ENCODE measurements around the gene PRDM5. TPM values are rescaled to one million over a fixed set of nuclear protein-coding genes. Genes with fewer than 3 reads are reported as not detected.

Gene PRDM5
- total and polyA plus RNA-seq, 9 donors, result 8.1 to 53.8 (median 36.3) TPM

GRCh38 chr4:120871173-120871572 lies 51.4 kb downstream of the PRDM5 start:
- peaks cover 10% of the 10 kb centered on the region for H3K4me1 ChIP-seq (ENCODE audit: insufficient read depth)
- WGBS, 3 donors, result 80 to 88% (median 85%) methylated on average over 4 of the region's 4 CpGs
- intact Hi-C loops (cut with DNase I), result no loop called here
- H3K9me3 ChIP-seq, result no peaks in the 10 kb centered on the region
- H3K4me3 ChIP-seq, result no peak overlapping the region
- DNase-seq, result no peak
- TF ChIP-seq CTCF (IDR thresholded peaks at IDR 0.05), result no peak
- no peak for TF ChIP-seq EP300 (IDR thresholded peaks at IDR 0.05)
- TF ChIP-seq POLR2A (IDR thresholded peaks at IDR 0.05), result no peak
- no peaks in the 10 kb centered on the region for H3K27me3 ChIP-seq
- H3K27ac ChIP-seq, result no peak overlapping the region
- no peaks in the 10 kb centered on the region for H3K36me3 ChIP-seq

GRCh38 chr4:120870279-120870673 lies 52.2 kb downstream of the PRDM5 start:
- no peak overlapping the region for H3K4me3 ChIP-seq
- peaks cover 10% of the 10 kb centered on the region for H3K4me1 ChIP-seq (ENCODE audit: insufficient read depth)
- H3K27ac ChIP-seq, result no peak overlapping the region
- no peaks in the 10 kb centered on the region for H3K36me3 ChIP-seq
- intact Hi-C loops (cut with DNase I), result no loop called here
- 86 to 95% (median 91%) methylated on average over 3 of the region's 3 CpGs for WGBS, 3 donors
- no peak for DNase-seq
- TF ChIP-seq CTCF (IDR thresholded peaks at IDR 0.05), result no peak
- no peak for TF ChIP-seq EP300 (IDR thresholded peaks at IDR 0.05)
- no peaks in the 10 kb centered on the region for H3K9me3 ChIP-seq
- no peaks in the 10 kb centered on the region for H3K27me3 ChIP-seq

- no peak for DNase-seq
- 85 to 88% (median 86%) methylated on average over 5 of the region's 5 CpGs for WGBS, 3 donors
- no peak for TF ChIP-seq EP300 (IDR thresholded peaks at IDR 0.05)
- no peak overlapping the region for H3K4me3 ChIP-seq
- H3K4me1 ChIP-seq (ENCODE audit: insufficient read depth), result peaks cover 6% of the 10 kb centered on the region
- no peak overlapping the region for H3K27ac ChIP-seq
- no peaks in the 10 kb centered on the region for H3K36me3 ChIP-seq
- intact Hi-C loops (cut with DNase I), result no loop called here
- no peaks in the 10 kb centered on the region for H3K9me3 ChIP-seq
- no peaks in the 10 kb centered on the region for H3K27me3 ChIP-seq
Observed at GRCh38 chr4:120869613-120870278, 52.8 kb downstream of the PRDM5 start.

- Histone ChIP-seq H3K9me3 (no peaks in the 10 kb centered on the region), H3K27me3 (no peaks in the 10 kb centered on the region), H3K4me3 (no peak overlapping the region), H3K4me1 (ENCODE audit: insufficient read depth) (peaks cover 5% of the 10 kb centered on the region), H3K36me3 (no peaks in the 10 kb centered on the region), H3K27ac (no peak overlapping the region)
- DNase-seq, result no peak
- no peak for TF ChIP-seq EP300 (IDR thresholded peaks at IDR 0.05)
- no peak for TF ChIP-seq POLR2A (IDR thresholded peaks at IDR 0.05)
- no peak for TF ChIP-seq CTCF (IDR thresholded peaks at IDR 0.05)
- intact Hi-C loops (cut with DNase I), result no loop called here
Observed at GRCh38 chr4:120867506-120867905, 55.0 kb downstream of the PRDM5 start.

GRCh38 chr4:120865985-120866384 lies 56.5 kb downstream of the PRDM5 start:
- H3K27me3 ChIP-seq, result no peaks in the 10 kb centered on the region
- intact Hi-C loops (cut with DNase I), result no loop called here
- no peak for DNase-seq
- H3K36me3 ChIP-seq, result no peaks in the 10 kb centered on the region
- no peaks in the 10 kb centered on the region for H3K9me3 ChIP-seq
- no peak overlapping the region for H3K4me3 ChIP-seq
- WGBS, 3 donors, result 88 to 97% (median 91%) methylated on average over 1 of the region's 1 CpG
- peaks cover 5% of the 10 kb centered on the region for H3K4me1 ChIP-seq (ENCODE audit: insufficient read depth)
- TF ChIP-seq POLR2A (IDR thresholded peaks at IDR 0.05) (no peak), CTCF (IDR thresholded peaks at IDR 0.05) (no peak), EP300 (IDR thresholded peaks at IDR 0.05) (no peak)
- no peak overlapping the region for H3K27ac ChIP-seq
